IPS-11a (cell line): ENCODE results near the gene KCNJ13.

ENCODE experiments used
- H3K4me3 ChIP-seq: one replicate; pipeline ENCODE4 v1.5.1; 2013; ENCODE audit warnings: low read depth, low read length, control low read depth

The KCNJ13 gene

DNA sequence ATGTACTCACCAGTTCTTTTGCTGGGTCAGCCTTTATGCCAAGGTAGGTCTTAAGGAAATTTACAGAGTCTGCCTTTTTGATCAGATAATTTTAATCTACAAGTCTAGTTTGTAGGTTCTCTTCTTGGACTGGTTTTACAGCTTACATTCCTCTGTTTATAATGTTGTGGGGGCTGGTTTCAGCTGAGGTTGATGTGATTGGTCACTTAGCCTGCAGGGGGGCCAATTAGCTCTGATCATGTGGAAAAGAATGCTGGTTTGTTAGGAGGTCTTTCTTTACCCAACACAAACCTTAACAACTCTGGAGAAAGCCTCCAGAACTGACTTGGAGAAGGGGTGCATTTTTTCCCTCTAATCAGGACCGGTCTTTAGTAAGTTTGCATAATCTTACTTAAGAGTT lies at the start of gene KCNJ13:
KCNJ13 (minus strand) TSS at position 131 of the 400 bp plus-strand sequence. CDS start 5,203 bp downstream, outside the sequence.
- no peak within 1 kb of the TSS for H3K4me3 ChIP-seq

GRCh38 chr2:232817756-232818155 lies 41.4 kb upstream of the KCNJ13 start:
- H3K4me3 ChIP-seq: no peak overlapping the region

DNA sequence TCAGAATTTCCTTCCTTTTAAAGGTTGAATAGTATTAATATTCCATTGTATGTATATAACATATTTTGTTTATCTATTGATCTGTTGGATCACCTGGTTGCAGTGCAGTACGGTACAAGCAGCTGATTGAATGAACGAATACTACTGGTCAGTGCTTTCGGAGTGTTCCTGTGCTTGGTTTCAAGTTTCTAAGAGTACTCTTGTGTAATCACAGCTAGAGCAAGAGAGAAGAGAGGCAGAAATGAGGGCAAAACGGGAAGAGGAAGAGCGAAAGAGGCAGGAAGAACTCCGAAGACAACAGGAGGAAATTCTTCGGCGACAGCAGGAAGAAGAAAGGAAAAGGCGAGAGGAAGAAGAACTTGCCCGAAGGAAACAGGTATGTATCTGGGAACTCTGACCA lies 40.3 kb upstream of the KCNJ13 start:
- H3K4me3 ChIP-seq: no peak overlapping the region

DNA sequence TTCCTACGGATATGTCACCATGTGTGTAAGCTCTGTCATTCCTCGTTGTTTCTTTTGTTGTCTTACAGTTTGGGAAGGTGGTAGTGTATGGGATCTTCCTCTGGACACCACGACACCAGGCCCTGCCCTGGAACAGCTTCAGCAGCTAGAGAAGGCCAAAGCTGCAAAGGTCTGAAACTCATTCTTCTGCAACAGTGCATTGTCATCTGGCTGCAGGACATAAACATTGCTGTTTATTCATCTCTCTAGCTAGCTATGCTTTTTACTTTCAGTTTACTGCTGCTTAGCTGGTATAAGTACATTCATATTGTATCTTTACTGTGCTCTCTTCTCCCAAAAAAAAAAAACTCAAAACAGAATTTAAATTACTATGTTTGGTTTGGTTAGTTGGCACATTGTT lies 39.2 kb upstream of the KCNJ13 start:
- no peak overlapping the region for H3K4me3 ChIP-seq

GRCh38 chr2:232810444-232810843 lies 34.1 kb upstream of the KCNJ13 start:
- no peak overlapping the region for H3K4me3 ChIP-seq

GRCh38 chr2:232809349-232810124 lies 33.2 kb upstream of the KCNJ13 start:
- H3K4me3 ChIP-seq: no peak overlapping the region

DNA sequence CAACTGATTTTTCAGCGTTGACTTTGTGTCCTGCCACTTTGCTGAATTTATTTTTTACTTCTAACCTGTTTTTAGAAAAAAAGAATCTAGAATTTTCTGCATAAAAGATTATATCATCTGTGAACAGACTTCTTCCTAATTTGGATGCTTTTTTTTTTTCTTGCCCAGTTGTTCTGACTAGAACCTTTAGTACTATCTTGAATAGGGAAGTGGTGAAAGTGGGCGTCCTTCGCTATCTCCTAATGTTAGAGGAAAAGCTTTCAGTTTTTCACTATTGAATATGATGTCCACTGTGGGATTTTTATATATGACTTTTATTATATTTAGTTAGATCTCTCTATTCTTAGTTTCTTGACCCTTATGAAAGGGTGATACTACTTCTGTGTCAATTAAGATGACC lies 25.7 kb upstream of the KCNJ13 start:
- H3K4me3 ChIP-seq: no peak overlapping the region

DNA sequence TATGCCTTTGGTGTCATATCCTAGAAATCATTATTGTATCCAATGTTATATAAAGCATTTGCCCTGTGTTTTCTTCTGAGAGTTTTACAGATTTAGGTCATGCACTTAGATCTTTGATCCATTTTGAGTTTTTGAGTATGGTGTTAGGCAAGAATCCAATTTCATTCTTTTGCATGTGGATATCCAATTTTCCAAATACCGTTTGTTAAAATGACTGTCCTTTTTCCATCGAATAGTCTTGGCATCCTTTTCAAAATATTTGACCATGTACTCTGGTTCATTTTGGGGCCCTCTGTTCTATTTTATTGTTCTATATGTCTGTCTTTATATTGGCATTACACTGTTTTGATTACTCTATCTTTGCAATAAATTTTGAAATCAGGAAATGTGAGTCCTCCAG lies 23.8 kb upstream of the KCNJ13 start:
- H3K4me3 ChIP-seq: no peak overlapping the region

DNA sequence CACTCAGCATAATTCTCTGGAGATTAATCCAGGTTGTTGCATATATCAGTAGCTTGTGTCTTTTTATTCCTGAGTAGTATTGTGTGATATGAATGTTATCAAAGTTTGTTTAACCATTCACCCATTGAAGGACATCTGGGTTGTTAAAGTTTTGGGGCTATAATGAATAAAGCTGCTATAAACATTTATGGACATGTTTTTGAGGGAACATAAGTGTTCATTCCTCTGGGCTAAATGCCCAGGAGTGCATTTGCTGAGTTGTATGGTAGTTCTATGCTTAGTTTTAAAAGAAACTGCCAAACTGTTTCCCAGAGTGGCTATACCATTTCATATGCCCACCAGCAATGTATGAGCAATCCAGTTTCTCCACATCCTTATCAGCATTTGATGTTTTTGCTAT lies 21.8 kb upstream of the KCNJ13 start:
- no peak overlapping the region for H3K4me3 ChIP-seq

- no peak overlapping the region for H3K4me3 ChIP-seq
Measured at GRCh38 chr2:232795920-232796319, 19.6 kb upstream of the KCNJ13 start.

DNA sequence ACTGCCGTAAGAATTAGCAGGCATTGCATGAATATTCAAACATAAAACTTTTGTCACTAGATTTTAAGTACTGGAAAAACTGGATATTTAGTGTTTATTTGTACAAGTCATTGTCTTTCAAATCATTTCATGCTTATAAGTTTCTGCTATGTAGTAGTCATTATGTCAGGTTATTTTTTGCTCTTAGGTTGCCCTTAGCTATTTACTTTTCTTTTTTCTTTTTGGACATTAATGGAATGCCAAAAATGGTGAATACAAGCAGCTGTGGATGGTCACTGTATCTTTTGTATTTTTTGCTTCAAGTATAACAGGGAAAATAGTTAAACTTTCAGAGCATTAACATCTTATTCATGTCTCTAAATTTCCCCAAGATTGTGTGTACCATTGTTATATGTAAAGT lies 18.6 kb upstream of the KCNJ13 start:
- H3K4me3 ChIP-seq: no peak overlapping the region

DNA sequence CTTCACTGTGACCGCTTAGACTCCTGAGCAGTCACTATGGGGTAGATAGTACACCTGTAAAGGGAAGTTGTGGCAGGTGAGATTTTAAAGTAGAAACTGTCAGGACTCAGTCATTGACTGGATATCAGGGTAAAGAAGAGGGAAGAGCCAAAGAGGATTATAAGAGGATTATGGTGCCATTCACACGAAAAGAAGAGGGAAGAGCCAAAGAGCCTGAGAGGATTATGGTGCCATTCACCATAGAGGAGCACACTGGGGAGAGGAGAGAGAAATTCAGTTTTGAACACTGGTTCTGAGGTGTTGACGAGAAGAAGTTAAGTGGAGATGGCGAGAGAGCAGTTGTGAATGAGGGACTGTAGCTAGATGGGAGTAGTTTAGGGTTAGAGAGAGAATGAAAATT lies 16.9 kb upstream of the KCNJ13 start:
- no peak overlapping the region for H3K4me3 ChIP-seq

GRCh38 chr2:232791518-232791917 lies 15.2 kb upstream of the KCNJ13 start:
- no peak overlapping the region for H3K4me3 ChIP-seq

- no peak overlapping the region for H3K4me3 ChIP-seq
Measured at GRCh38 chr2:232789082-232789481, 12.7 kb upstream of the KCNJ13 start.

GRCh38 chr2:232787806-232788205 lies 11.4 kb upstream of the KCNJ13 start:
- no peak overlapping the region for H3K4me3 ChIP-seq

GRCh38 chr2:232783278-232783677 lies 6.9 kb upstream of the KCNJ13 start:
- H3K4me3 ChIP-seq: no peak overlapping the region

GRCh38 chr2:232781765-232782164 lies 5.4 kb upstream of the KCNJ13 start:
- H3K4me3 ChIP-seq: no peak overlapping the region

DNA sequence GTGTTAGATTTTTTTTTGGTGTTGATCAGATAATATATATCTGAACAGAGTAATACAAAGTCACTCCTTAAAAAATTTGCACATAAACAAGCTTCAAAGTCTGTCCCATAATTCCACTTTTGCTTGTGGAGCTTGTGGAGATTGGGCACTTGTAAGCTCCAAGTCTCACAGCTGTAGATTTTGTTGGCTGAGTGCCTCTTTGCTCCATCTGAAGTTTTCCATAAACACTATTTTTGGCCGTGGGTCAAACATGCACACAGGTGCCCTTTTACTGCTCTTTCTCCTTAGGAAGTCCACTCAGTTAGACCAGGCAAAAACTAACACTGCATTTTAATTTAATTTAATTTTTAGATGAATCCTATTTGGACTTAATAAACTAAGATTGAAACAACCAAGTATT lies 3.6 kb upstream of the KCNJ13 start:
- no peak overlapping the region for H3K4me3 ChIP-seq

DNA sequence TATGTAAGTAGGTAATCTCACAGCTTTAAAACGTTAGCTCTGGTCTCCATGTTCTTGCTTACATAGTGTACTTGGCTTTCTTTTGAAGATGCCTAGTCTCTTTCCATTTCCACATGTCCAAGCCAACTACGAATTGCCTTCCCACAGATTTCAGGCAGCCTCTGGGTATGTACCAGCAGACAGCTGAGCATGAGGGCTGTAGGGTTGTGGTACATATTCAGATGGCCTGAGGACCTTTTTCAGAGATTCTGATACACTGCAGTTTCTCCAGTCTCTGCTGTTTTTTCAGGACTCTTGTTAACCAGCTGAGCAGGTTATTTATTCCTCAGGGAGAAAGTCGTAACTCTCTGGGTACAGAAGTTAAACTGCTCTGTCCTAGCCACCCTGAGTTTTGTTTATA lies 3.1 kb upstream of the KCNJ13 start:
- H3K4me3 ChIP-seq: no peak overlapping the region

DNA sequence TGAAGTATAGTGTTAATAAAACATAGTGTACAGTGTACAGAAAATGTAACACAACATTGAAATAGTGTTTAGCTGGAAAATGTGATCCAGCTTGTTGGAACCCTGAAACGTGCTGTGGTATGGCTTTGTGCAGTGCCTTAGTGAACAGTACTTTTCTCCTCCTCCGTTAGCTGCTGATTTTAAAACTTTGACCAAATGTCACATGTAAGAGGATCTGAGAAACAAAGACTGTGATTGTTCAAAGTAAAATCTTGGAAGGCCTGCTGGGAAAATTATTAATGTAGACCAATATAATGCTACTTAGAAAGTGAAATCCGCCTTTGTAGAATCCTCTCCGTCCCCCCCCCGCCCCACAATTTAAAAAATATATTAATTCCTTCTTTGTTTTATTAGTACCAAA lies 911 bp upstream of the KCNJ13 start:
- no peak overlapping the region for H3K4me3 ChIP-seq

DNA sequence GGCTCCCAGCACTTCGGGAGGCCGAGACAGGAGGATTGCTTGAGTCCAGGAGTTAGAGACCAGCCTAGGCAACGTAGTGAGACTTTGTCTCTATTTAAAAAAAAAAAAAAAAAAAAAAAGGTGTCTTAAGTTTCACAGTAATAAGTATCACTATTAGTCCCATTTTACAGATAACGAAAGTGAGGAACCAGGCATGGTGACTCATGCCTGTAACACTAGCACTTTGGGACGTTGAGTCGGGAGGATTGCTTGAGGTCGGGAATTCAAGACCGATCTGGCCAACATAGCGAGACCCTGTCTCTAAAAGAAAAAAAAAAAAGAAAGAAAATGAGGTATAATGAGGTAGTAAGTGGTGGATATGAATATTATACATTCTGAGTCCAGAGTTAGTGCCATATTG lies 2.5 kb downstream of the KCNJ13 start:
- no peak overlapping the region for H3K4me3 ChIP-seq

- H3K4me3 ChIP-seq: no peak overlapping the region
Measured at GRCh38 chr2:232772531-232772930, 3.8 kb downstream of the KCNJ13 start.

DNA sequence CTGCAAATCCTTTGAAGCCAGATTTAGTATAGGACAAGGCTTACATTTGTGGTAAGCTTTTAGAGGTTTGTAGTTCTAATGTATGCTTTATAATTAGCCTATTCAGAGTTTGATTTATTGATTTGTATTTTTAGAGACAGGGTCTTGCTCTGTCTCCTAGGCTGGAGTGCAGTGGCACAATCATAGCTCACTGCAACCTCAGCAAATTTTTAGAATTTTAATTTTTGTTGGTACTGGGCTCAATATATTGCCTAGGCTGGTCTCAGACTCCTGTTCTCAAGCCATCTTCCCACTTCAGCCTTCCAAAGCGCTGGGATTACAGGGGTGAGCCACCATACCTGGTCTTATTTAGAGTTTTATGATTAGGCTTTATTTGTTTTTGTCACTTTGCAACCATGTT lies 4.5 kb downstream of the KCNJ13 start:
- H3K4me3 ChIP-seq: no peak overlapping the region
